SK-N-SH (cell line): Measurements from ENCODE around the gene CALB2.

Experiments used
- CHD2 ChIP-seq: fragments of 150-350 bp; IDR thresholded peaks from 2 replicates; pipeline ENCODE4 v1.6.1; 2018; ENCODE audit warnings: low read length; ENCODE audit not compliant: partially characterized antibody
- EZH2phosphoT487 ChIP-seq: fragments of 200-600 bp; sonication (generic); IDR thresholded peaks from 2 replicates; pipeline ENCODE4 v1.6.1; 2017; ENCODE audit warnings: low read depth, mixed run types, mild to moderate bottlenecking, antibody characterized with exemption, moderate library complexity, borderline replicate concordance
- JUND ChIP-seq: IDR thresholded peaks from 2 replicates; pipeline ENCODE4 v1.4.0; 2012
- NFIC ChIP-seq: IDR thresholded peaks from 2 replicates; pipeline ENCODE4 v1.4.0; 2012; ENCODE audit warnings: borderline replicate concordance
- PBX3 ChIP-seq: IDR thresholded peaks from 2 replicates; pipeline ENCODE4; 2012
- POLR2AphosphoS5 ChIP-seq: IDR thresholded peaks from 2 replicates; pipeline ENCODE4 v1.6.1; 2012; ENCODE audit warnings: low read depth, low read length
- RAD21 ChIP-seq: IDR thresholded peaks from 2 replicates; pipeline ENCODE4 v1.6.1; 2012; ENCODE audit warnings: mild to moderate bottlenecking, low read length
- RXRA ChIP-seq: IDR thresholded peaks from 2 replicates; pipeline ENCODE4 v1.4.0; 2012; ENCODE audit warnings: low read depth, mild to moderate bottlenecking, borderline replicate concordance
- SIN3A ChIP-seq: IDR thresholded peaks from 2 replicates; pipeline ENCODE4 v1.6.1; 2012; ENCODE audit warnings: low read depth, mild to moderate bottlenecking, low read length, moderate library complexity, borderline replicate concordance
- TAF1 ChIP-seq: IDR thresholded peaks from 2 replicates; pipeline ENCODE4 v1.6.1; 2012; ENCODE audit warnings: low read depth, mild to moderate bottlenecking, low read length, moderate library complexity, borderline replicate concordance
- TEAD4 ChIP-seq: IDR thresholded peaks from 2 replicates; pipeline ENCODE4 v1.4.0; 2012; ENCODE audit warnings: mild to moderate bottlenecking, borderline replicate concordance; ENCODE audit not compliant: insufficient read depth
- YY1 ChIP-seq: IDR thresholded peaks from 2 replicates; pipeline ENCODE4 v1.4.0; 2012; ENCODE audit warnings: low read depth, mild to moderate bottlenecking
- TF ChIP-seq, protein P1 (sequence below): IDR thresholded peaks from 2 replicates; pipeline ENCODE4 v1.4.0; 2012; ENCODE audit warnings: low read depth
- TF ChIP-seq, protein P2 (sequence below): fragments of 200-600 bp; sonication (generic); IDR thresholded peaks from 2 replicates; pipeline ENCODE4 v1.6.1; 2017; ENCODE audit warnings: antibody characterized with exemption, mild to moderate bottlenecking, moderate library complexity

- TF ChIP-seq POLR2AphosphoS5 (no peak), TAF1 (no peak), PBX3 (no peak), EZH2phosphoT487 (no peak), NFIC (no peak), RXRA (no peak), RAD21 (no peak), YY1 (no peak), JUND (no peak), SIN3A (no peak), TEAD4 (no peak), CHD2 (no peak)
- TF ChIP-seq, protein P1, sequence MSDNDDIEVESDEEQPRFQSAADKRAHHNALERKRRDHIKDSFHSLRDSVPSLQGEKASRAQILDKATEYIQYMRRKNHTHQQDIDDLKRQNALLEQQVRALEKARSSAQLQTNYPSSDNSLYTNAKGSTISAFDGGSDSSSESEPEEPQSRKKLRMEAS = no peak
- TF ChIP-seq, protein P2, sequence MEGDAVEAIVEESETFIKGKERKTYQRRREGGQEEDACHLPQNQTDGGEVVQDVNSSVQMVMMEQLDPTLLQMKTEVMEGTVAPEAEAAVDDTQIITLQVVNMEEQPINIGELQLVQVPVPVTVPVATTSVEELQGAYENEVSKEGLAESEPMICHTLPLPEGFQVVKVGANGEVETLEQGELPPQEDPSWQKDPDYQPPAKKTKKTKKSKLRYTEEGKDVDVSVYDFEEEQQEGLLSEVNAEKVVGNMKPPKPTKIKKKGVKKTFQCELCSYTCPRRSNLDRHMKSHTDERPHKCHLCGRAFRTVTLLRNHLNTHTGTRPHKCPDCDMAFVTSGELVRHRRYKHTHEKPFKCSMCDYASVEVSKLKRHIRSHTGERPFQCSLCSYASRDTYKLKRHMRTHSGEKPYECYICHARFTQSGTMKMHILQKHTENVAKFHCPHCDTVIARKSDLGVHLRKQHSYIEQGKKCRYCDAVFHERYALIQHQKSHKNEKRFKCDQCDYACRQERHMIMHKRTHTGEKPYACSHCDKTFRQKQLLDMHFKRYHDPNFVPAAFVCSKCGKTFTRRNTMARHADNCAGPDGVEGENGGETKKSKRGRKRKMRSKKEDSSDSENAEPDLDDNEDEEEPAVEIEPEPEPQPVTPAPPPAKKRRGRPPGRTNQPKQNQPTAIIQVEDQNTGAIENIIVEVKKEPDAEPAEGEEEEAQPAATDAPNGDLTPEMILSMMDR = no peak
Measured at GRCh38 chr16:71356051-71356740, 2.3 kb upstream of the CALB2 start.
